SH-SY5Y (cell line): Measurements from ENCODE around the gene HARBI1.

Experiments
- GATA2 ChIP-seq: IDR thresholded peaks from 2 replicates; pipeline ENCODE4 v1.6.1; 2011; ENCODE audit warnings: mild to moderate bottlenecking, low read depth, low read length
- GATA3 ChIP-seq: IDR thresholded peaks from 2 replicates; pipeline ENCODE4 v1.6.1; 2011; ENCODE audit warnings: low read depth, mild to moderate bottlenecking, low read length, moderate library complexity

GRCh38 chr11:46562527-46562926 is 54.5 kb downstream of the HARBI1 start:
- no peak for TF ChIP-seq GATA2
- TF ChIP-seq GATA3, result no peak
